Ishikawa (cell line): ENCODE results near the gene DNAJC27.

ENCODE experiments used
- CEBPB ChIP-seq: IDR thresholded peaks from 2 replicates; pipeline ENCODE4 v1.6.1; 2012
- CREB1 ChIP-seq: IDR thresholded peaks from 2 replicates; pipeline ENCODE4 v1.6.1; 2012; ENCODE audit warnings: low read depth
- EGR1 ChIP-seq: IDR thresholded peaks from 2 replicates; pipeline ENCODE4 v1.6.1; 2012
- EP300 ChIP-seq: IDR thresholded peaks from 2 replicates; pipeline ENCODE4 v1.6.1; 2012; ENCODE audit warnings: borderline replicate concordance
- NFIC ChIP-seq: IDR thresholded peaks from 2 replicates; pipeline ENCODE4 v1.6.1; 2012
- RAD21 ChIP-seq: IDR thresholded peaks from 2 replicates; pipeline ENCODE4 v1.6.1; 2012; ENCODE audit warnings: low read depth
- TAF1 ChIP-seq: IDR thresholded peaks from 2 replicates; pipeline ENCODE4 v1.6.1; 2012; ENCODE audit warnings: low read depth, mild to moderate bottlenecking
- TCF12 ChIP-seq: IDR thresholded peaks from 2 replicates; pipeline ENCODE4 v1.6.1; 2012; ENCODE audit warnings: low read depth
- YY1 ChIP-seq: IDR thresholded peaks from 2 replicates; pipeline ENCODE4 v1.6.1; 2012; ENCODE audit warnings: low read depth
- ZBTB7A ChIP-seq: IDR thresholded peaks from 2 replicates; pipeline ENCODE4 v1.6.1; 2012; ENCODE audit warnings: low read depth
- TF ChIP-seq, protein P1 (sequence below): IDR thresholded peaks from 2 replicates; pipeline ENCODE4 v1.6.1; 2012
- TF ChIP-seq, protein P2 (sequence below): IDR thresholded peaks from 2 replicates; pipeline ENCODE4 v1.6.1; 2012; ENCODE audit warnings: low read depth, mild to moderate bottlenecking
- TF ChIP-seq, protein P3 (sequence below): IDR thresholded peaks from 2 replicates; pipeline ENCODE4 v1.6.1; 2012

DNA sequence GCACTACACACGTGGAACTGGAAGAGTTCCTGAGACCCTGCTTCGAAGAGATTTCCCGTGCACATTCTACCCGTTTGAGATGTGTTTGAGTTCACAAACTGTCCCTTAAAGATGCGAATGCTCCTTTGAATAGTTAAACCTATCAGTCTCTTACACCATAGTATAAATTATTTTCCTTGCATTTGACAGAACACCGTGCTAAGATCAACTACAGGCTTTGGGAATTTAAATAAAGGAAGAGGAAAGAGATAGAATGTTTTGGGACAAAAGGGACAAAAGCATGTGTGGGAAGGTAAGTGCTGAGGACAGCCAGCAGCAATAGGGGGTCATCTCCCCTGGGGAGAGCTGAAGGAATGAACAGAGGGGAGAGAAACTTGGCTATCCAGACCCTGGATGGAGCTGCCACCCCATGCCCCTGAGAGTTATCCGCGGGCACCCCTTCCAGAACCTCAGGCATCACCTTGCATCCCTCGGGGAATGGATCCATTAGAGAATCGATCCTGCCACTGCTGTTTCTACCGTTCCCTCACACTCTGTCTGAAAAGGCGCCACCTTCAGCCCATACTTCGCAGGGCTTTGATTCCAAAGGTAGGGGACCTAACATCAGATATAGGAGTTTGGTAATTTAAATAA is 50.8 kb downstream of the DNAJC27 start:
- TF ChIP-seq, protein P1, sequence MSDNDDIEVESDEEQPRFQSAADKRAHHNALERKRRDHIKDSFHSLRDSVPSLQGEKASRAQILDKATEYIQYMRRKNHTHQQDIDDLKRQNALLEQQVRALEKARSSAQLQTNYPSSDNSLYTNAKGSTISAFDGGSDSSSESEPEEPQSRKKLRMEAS, result peak; percentile 15; the same call in 1 of the 2 replicates
- TF ChIP-seq, protein P2, sequence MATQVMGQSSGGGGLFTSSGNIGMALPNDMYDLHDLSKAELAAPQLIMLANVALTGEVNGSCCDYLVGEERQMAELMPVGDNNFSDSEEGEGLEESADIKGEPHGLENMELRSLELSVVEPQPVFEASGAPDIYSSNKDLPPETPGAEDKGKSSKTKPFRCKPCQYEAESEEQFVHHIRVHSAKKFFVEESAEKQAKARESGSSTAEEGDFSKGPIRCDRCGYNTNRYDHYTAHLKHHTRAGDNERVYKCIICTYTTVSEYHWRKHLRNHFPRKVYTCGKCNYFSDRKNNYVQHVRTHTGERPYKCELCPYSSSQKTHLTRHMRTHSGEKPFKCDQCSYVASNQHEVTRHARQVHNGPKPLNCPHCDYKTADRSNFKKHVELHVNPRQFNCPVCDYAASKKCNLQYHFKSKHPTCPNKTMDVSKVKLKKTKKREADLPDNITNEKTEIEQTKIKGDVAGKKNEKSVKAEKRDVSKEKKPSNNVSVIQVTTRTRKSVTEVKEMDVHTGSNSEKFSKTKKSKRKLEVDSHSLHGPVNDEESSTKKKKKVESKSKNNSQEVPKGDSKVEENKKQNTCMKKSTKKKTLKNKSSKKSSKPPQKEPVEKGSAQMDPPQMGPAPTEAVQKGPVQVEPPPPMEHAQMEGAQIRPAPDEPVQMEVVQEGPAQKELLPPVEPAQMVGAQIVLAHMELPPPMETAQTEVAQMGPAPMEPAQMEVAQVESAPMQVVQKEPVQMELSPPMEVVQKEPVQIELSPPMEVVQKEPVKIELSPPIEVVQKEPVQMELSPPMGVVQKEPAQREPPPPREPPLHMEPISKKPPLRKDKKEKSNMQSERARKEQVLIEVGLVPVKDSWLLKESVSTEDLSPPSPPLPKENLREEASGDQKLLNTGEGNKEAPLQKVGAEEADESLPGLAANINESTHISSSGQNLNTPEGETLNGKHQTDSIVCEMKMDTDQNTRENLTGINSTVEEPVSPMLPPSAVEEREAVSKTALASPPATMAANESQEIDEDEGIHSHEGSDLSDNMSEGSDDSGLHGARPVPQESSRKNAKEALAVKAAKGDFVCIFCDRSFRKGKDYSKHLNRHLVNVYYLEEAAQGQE, result no peak
- TF ChIP-seq EP300 (no peak), CEBPB (no peak), ZBTB7A (no peak), CREB1 (no peak), YY1 (no peak), EGR1 (no peak), TAF1 (no peak), RAD21 (no peak), NFIC (no peak), TCF12 (no peak)
- TF ChIP-seq, protein P3, sequence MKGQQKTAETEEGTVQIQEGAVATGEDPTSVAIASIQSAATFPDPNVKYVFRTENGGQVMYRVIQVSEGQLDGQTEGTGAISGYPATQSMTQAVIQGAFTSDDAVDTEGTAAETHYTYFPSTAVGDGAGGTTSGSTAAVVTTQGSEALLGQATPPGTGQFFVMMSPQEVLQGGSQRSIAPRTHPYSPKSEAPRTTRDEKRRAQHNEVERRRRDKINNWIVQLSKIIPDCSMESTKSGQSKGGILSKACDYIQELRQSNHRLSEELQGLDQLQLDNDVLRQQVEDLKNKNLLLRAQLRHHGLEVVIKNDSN, result no peak
